Right lobe of liver (tissue), 6 donors: ENCODE results near the gene F2R. TPM values are rescaled to one million over a fixed set of nuclear protein-coding genes. Genes with fewer than 3 reads are reported as not detected.
A peak's percentile ranks its signal among the peaks of the same experiment; 100 is the strongest.

Experiments used
- ATAC-seq, 4 donors: fragments of 200-7000 bp; cut with Tn5 transposase; one replicate each; pipeline ENCODE4 v1.9.1; 2020; ENCODE audit warnings: mild to moderate bottlenecking in 4 of 4, moderate library complexity in 4 of 4
- DNase-seq, 3 donors: peaks; one replicate each; pipeline ENCODE4 v3.0.0-alpha.2; 2020
- H3K27ac ChIP-seq, 3 donors: fragments of 200-600 bp; one replicate each; pipeline ENCODE4 v1.8.0; 2022
- H3K27me3 ChIP-seq, 2 donors: fragments of 200-600 bp; one replicate each; pipeline ENCODE4 v1.8.0; 2022
- H3K36me3 ChIP-seq, 4 donors: fragments of 200-600 bp; sonication (generic) in 1 of 4; one replicate each; pipeline versions ENCODE4 v1.5.1 to v1.8.0; 2017 to 2022; ENCODE audit warnings: control low read depth in 1 of 4
- H3K4me1 ChIP-seq, 4 donors: fragments of 200-600 bp; sonication (generic) in 1 of 4; one replicate each; pipeline versions ENCODE4 v1.5.1 to v1.8.0; 2017 to 2022; ENCODE audit warnings: control low read depth in 1 of 4
- H3K4me3 ChIP-seq, 3 donors: fragments of 200-600 bp; one replicate each; pipeline ENCODE4 v1.8.0; 2022
- H3K9me3 ChIP-seq, 4 donors: fragments of 200-600 bp; sonication (generic) in 1 of 4; one replicate each; pipeline versions ENCODE4 v1.5.1 to v1.8.0; 2017 to 2022; ENCODE audit warnings: control low read depth in 1 of 4
- POLR2A ChIP-seq: fragments of 450-650 bp; IDR thresholded peaks from one replicate; pipeline ENCODE4 v1.6.1; 2017; ENCODE audit warnings: antibody characterized with exemption, mild to moderate bottlenecking
- WGBS: methylation state at CpG from one replicate; pipeline ENCODE4 v1.1.6; 2018; ENCODE audit warnings: low coverage, low lambda C conversion rate; ENCODE audit not compliant: insufficient coverage; ENCODE audit errors: missing lambda C conversion rate; 5-methylcytosine and 5-hydroxymethylcytosine counted together
- intact Hi-C, 2 donors: fragments of 100-400 bp; cut with DNase I; formaldehyde crosslinking; loops; one replicate each; pipeline versions ENCODE4 v1.11.2 to v1.14.1; 2022
- long read RNA-seq: library from polyadenylated mRNA; unstranded; transcript quantifications from one replicate; pipeline ENCODE4 v2.0.0, GENCODE V29; 2019
- total RNA-seq, 6 experiments: library from RNA; depleted of rRNA in 2 of 6; stranded (reverse); fragments of >200 nt in 2 of 6; fragmentation: NEBNext Ultra II Directional in 3 of 6; extraction: Animal tissue kit (Norgen Biotek cat#: 25700) in 3 of 6; gene quantifications; one replicate each; pipeline versions ENCODE4 v1.1.0 to v1.2.4, GENCODE V29; 2016 to 2023
- TF ChIP-seq, protein P1 (sequence below), 4 donors: fragments of 200-600 bp in 3 of 4; fragments of 450-650 bp in 1 of 4; IDR thresholded peaks; one replicate each; pipeline versions ENCODE4 v1.5.1 to v1.8.0; 2016 to 2022; ENCODE audit warnings: antibody characterized with exemption in 4 of 4, mild to moderate bottlenecking in 2 of 4
- donor health status: DM: no; HTN: yes; CAD: no.
- donor health status: DM: no; HTN: no; CAD: no.
- donor health status: DM: no; HTN: no; CAD: no.
- donor health status: DM: no; HTN: yes; CAD: no.
- donor health status: DM: no; HTN: yes; CAD: no.

Gene F2R
- 10 to 100 TPM in 5 of 6 experiments, 1 to 10 TPM in 1; 3.5 to 18.4 (median 11.4) TPM for total RNA-seq
- long read RNA-seq, partial matches to known transcripts: 0 of 2 reads
- long read RNA-seq, other reads (novel, unspliced or antisense): 1 of 2 reads

DNA sequence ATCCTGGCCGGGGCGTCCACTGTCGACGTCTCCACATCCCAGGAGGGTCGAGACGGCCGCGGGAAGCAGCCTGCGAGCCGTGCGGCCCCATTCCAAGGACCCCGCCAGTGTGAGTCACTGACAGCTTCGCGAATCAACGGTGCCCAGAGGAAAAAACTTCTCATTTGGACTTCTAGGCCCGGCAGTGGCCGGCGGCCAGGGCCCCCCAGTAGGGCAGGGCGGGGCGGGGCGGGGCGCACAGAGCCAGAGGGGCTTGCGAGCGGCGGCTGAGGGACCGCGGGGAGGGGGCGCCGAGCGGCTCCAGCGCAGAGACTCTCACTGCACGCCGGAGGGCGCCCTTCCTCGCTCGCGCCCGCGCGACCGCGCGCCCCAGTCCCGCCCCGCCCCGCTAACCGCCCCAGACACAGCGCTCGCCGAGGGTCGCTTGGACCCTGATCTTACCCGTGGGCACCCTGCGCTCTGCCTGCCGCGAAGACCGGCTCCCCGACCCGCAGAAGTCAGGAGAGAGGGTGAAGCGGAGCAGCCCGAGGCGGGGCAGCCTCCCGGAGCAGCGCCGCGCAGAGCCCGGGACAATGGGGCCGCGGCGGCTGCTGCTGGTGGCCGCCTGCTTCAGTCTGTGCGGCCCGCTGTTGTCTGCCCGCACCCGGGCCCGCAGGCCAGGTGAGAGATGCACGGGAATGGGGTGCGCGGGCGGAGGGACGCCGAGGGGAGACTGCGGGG lies at the start of gene F2R:
TSS of gene F2R (plus strand) at position 391 of the 720 bp plus-strand sequence. CDS start at position 573, 182 bp downstream.
- Histone ChIP-seq H3K4me3 (peak within 1 kb of the TSS; percentile 59 to 62 (median 60)), H3K9me3 (no peaks in the 10 kb centered on the region), H3K27me3 (no peaks in the 10 kb centered on the region), H3K36me3 (no peaks in the 10 kb centered on the region), H3K27ac (peak within 1 kb of the TSS; percentile 47 to 79 (median 56)), H3K4me1 (peaks cover 0 to 7% (median 0%) of the 10 kb centered on the region in 4 donors)
- intact Hi-C loops: loop anchor here in 1 of 2 donors (10.0 kb wide), 1 partner anchor 49 kb away; no protein-coding TSS in a partner anchor
- 0% methylated on average over 5 of the region's 82 CpGs for WGBS
- TF ChIP-seq, protein P1, sequence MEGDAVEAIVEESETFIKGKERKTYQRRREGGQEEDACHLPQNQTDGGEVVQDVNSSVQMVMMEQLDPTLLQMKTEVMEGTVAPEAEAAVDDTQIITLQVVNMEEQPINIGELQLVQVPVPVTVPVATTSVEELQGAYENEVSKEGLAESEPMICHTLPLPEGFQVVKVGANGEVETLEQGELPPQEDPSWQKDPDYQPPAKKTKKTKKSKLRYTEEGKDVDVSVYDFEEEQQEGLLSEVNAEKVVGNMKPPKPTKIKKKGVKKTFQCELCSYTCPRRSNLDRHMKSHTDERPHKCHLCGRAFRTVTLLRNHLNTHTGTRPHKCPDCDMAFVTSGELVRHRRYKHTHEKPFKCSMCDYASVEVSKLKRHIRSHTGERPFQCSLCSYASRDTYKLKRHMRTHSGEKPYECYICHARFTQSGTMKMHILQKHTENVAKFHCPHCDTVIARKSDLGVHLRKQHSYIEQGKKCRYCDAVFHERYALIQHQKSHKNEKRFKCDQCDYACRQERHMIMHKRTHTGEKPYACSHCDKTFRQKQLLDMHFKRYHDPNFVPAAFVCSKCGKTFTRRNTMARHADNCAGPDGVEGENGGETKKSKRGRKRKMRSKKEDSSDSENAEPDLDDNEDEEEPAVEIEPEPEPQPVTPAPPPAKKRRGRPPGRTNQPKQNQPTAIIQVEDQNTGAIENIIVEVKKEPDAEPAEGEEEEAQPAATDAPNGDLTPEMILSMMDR (IDR thresholded peaks at IDR 0.05): peak; percentile 27 to 54 (median 50)
- TF ChIP-seq POLR2A: no peak
- ATAC-seq: peak; percentile 77 to 89 (median 88)
- peak; percentile 59 to 73 (median 63) for DNase-seq

DNA sequence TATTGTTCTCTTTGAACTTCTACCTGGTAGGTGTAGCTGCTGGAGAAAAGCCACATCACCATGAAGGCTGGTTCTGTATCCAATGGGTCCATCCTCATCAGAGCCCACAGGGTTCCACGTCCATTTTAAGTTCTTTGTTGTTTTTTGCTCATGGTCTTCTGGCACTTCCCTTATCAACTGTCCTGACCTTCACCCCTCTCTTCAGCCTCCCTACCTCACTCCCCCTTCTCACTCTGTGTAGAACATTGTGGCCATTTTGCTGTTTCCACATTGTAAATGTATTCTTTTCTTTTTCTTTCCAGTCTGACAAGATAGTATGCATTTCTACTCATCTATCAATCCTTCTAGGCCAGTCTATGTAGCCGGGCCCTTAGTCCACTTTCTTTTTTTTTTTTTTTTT lies 48.4 kb upstream of the F2R start:
- Histone ChIP-seq H3K36me3 (peaks cover 0 to 45% (median 11%) of the 10 kb centered on the region in 4 donors), H3K4me3 (no peak overlapping the region), H3K27me3 (no peaks in the 10 kb centered on the region), H3K9me3 (no peaks in the 10 kb centered on the region), H3K4me1 (no peaks in the 10 kb centered on the region), H3K27ac (no peak overlapping the region)
- intact Hi-C loops: no loop called here
- WGBS: 83% methylated on average over 2 of the region's 2 CpGs
- no peak for ATAC-seq
- TF ChIP-seq POLR2A: no peak
- no peak for DNase-seq

DNA sequence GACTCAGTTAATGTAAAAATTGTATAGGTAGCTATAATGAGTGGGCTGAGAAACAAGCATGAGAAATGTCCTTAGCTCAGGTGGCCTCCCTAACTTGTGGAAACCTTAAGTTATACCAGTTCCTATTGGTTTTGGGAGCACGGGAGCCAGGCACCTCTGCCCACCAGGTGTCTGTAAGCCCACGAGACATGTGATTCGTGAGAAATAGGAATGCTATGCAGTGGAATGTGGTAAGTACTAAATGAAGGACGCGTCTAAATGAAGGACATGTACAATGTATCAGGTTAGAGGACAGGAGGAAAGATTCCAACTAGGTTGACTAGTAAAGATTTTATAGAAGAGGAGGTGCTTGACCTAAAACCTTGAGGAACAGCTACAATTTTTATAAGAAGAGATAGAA lies 46.7 kb upstream of the F2R start:
- DNase-seq (no peak), ATAC-seq (no peak)
- Histone ChIP-seq H3K4me1 (no peaks in the 10 kb centered on the region), H3K36me3 (peaks cover 0 to 57% (median 15%) of the 10 kb centered on the region in 4 donors), H3K4me3 (no peak overlapping the region), H3K27me3 (no peaks in the 10 kb centered on the region), H3K27ac (no peak overlapping the region), H3K9me3 (no peaks in the 10 kb centered on the region)
- WGBS: 96% methylated on average over 5 of the region's 5 CpGs
- no peak for TF ChIP-seq POLR2A
- TF ChIP-seq, protein P1 (IDR thresholded peaks at IDR 0.05): no peak
- intact Hi-C loops: no loop called here

DNA sequence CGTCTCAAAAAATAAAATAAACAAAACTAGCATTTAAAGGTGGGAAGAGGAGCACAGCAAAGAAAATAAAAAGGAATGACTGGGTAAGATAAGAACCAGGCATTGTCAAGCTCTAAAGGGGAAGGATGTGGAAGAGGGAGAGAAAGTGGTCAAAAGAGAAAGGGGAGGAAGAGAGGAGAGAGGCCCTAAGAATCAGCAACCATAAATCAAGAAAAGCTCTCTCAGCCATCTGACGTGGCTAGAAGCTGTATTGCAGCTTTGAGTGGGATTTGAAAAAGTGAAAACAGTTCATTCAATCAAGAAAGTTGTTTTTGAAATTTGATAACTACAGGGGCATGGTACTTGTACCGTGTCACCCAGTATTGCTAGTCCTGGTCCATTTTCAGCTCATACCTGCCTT lies 45.4 kb upstream of the F2R start:
- intact Hi-C loops: no loop called here
- H3K36me3 ChIP-seq: peaks cover 0 to 61% (median 12%) of the 10 kb centered on the region in 4 donors
- 90% methylated on average over 3 of the region's 3 CpGs for WGBS

More for the DNA sequence above, 45.4 kb upstream of the F2R start:
- H3K27ac ChIP-seq: no peak overlapping the region
- DNase-seq (no peak), ATAC-seq (no peak)
- TF ChIP-seq, protein P1 (IDR thresholded peaks at IDR 0.05): no peak
- no peak for TF ChIP-seq POLR2A
- H3K4me1 ChIP-seq: peaks cover 0 to 4% (median 0%) of the 10 kb centered on the region in 4 donors
- no peaks in the 10 kb centered on the region for H3K27me3 ChIP-seq
- no peak overlapping the region for H3K4me3 ChIP-seq
- H3K9me3 ChIP-seq: no peaks in the 10 kb centered on the region
